ENCODE results near the gene NLGN1.
"Not testable (repeated sequence)": the region's sequence is repeated elsewhere in the genome, so short reads cannot be mapped to it uniquely, and the experiment has no call there.

NLGN1 gene

GRCh38 chr3:173429527-173429926 lies 32.0 kb downstream of the NLGN1 start:
- no peak for DNase-seq (ENCODE audit: low read depth in 2 of 2)

GRCh38 chr3:173430576-173430975 lies 33.0 kb downstream of the NLGN1 start:
- no peak for DNase-seq (ENCODE audit: low read depth in 2 of 2)

GRCh38 chr3:173439004-173439403 lies 41.5 kb downstream of the NLGN1 start:
- DNase-seq (ENCODE audit: low read depth in 2 of 2), result no peak

- no peak for DNase-seq (ENCODE audit: low read depth in 2 of 2)
Measured at GRCh38 chr3:173440514-173440913, 43.0 kb downstream of the NLGN1 start.

- DNase-seq (ENCODE audit: low read depth in 2 of 2), result not testable (repeated sequence)
Measured at GRCh38 chr3:173451561-173451960, 54.0 kb downstream of the NLGN1 start.

- no peak for DNase-seq (ENCODE audit: low read depth in 2 of 2)
Measured at GRCh38 chr3:173463250-173463649, 65.7 kb downstream of the NLGN1 start.

GRCh38 chr3:173465112-173465511 lies 67.6 kb downstream of the NLGN1 start:
- peak; percentile 6 to 14 for DNase-seq (ENCODE audit: low read depth in 2 of 2)

- no peak for DNase-seq (ENCODE audit: low read depth in 2 of 2)
Measured at GRCh38 chr3:173465898-173466678, 68.5 kb downstream of the NLGN1 start.

- DNase-seq (ENCODE audit: low read depth in 2 of 2), result no peak
Measured at GRCh38 chr3:173467501-173467900, 70.0 kb downstream of the NLGN1 start.

- DNase-seq (ENCODE audit: low read depth in 2 of 2), result no peak
Measured at GRCh38 chr3:173473237-173473636, 75.7 kb downstream of the NLGN1 start.

GRCh38 chr3:173479301-173479700 lies 81.8 kb downstream of the NLGN1 start:
- DNase-seq (ENCODE audit: low read depth in 2 of 2), result no peak

- no peak for DNase-seq (ENCODE audit: low read depth in 2 of 2)
Measured at GRCh38 chr3:173501931-173502489, 104.5 kb downstream of the NLGN1 start.

GRCh38 chr3:173502983-173503568 lies 105.5 kb downstream of the NLGN1 start:
- DNase-seq (ENCODE audit: low read depth in 2 of 2), result peak; percentile 57 to 61

GRCh38 chr3:173510565-173510964 lies 113.0 kb downstream of the NLGN1 start:
- DNase-seq (ENCODE audit: low read depth in 2 of 2), result no peak

GRCh38 chr3:173513123-173513522 lies 115.6 kb downstream of the NLGN1 start:
- DNase-seq (ENCODE audit: low read depth in 2 of 2), result no peak

- no peak for DNase-seq (ENCODE audit: low read depth in 2 of 2)
Measured at GRCh38 chr3:173529062-173529711, 131.6 kb downstream of the NLGN1 start.

GRCh38 chr3:173531602-173532001 lies 134.1 kb downstream of the NLGN1 start:
- no peak for DNase-seq (ENCODE audit: low read depth in 2 of 2)

- DNase-seq (ENCODE audit: low read depth in 2 of 2), result no peak
Measured at GRCh38 chr3:173538410-173538809, 140.9 kb downstream of the NLGN1 start.

- DNase-seq (ENCODE audit: low read depth in 2 of 2), result not testable (repeated sequence)
Measured at GRCh38 chr3:173545590-173545989, 148.0 kb downstream of the NLGN1 start.

GRCh38 chr3:173547070-173547469 lies 149.5 kb downstream of the NLGN1 start:
- no peak for DNase-seq (ENCODE audit: low read depth in 2 of 2)

- no peak for DNase-seq (ENCODE audit: low read depth in 2 of 2)
Measured at GRCh38 chr3:173548261-173548660, 150.7 kb downstream of the NLGN1 start.

- no peak for DNase-seq (ENCODE audit: low read depth in 2 of 2)
Measured at GRCh38 chr3:173552526-173552925, 155.0 kb downstream of the NLGN1 start.
